Measurements from ENCODE around the gene DDR1. TPM values are rescaled to one million over a fixed set of nuclear protein-coding genes. Genes with fewer than 3 reads are reported as not detected.

DDR1 gene
- total RNA-seq, 1 experiment from 2014 or later, result 230 TPM

GRCh38 chr6:30875244-30876038, 8.9 kb upstream of the DDR1 start (continued):
- TF ChIP-seq, protein P1, sequence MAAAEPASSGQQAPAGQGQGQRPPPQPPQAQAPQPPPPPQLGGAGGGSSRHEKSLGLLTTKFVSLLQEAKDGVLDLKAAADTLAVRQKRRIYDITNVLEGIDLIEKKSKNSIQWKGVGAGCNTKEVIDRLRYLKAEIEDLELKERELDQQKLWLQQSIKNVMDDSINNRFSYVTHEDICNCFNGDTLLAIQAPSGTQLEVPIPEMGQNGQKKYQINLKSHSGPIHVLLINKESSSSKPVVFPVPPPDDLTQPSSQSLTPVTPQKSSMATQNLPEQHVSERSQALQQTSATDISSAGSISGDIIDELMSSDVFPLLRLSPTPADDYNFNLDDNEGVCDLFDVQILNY (CRISPR knock-in tag; IDR thresholded peaks at IDR 0.05), result no peak
- no peak for TF ChIP-seq NR1H2 (CRISPR knock-in tag; IDR thresholded peaks at IDR 0.05)
- TF ChIP-seq, protein P2, sequence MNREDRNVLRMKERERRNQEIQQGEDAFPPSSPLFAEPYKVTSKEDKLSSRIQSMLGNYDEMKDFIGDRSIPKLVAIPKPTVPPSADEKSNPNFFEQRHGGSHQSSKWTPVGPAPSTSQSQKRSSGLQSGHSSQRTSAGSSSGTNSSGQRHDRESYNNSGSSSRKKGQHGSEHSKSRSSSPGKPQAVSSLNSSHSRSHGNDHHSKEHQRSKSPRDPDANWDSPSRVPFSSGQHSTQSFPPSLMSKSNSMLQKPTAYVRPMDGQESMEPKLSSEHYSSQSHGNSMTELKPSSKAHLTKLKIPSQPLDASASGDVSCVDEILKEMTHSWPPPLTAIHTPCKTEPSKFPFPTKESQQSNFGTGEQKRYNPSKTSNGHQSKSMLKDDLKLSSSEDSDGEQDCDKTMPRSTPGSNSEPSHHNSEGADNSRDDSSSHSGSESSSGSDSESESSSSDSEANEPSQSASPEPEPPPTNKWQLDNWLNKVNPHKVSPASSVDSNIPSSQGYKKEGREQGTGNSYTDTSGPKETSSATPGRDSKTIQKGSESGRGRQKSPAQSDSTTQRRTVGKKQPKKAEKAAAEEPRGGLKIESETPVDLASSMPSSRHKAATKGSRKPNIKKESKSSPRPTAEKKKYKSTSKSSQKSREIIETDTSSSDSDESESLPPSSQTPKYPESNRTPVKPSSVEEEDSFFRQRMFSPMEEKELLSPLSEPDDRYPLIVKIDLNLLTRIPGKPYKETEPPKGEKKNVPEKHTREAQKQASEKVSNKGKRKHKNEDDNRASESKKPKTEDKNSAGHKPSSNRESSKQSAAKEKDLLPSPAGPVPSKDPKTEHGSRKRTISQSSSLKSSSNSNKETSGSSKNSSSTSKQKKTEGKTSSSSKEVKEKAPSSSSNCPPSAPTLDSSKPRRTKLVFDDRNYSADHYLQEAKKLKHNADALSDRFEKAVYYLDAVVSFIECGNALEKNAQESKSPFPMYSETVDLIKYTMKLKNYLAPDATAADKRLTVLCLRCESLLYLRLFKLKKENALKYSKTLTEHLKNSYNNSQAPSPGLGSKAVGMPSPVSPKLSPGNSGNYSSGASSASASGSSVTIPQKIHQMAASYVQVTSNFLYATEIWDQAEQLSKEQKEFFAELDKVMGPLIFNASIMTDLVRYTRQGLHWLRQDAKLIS (CRISPR knock-in tag; IDR thresholded peaks at IDR 0.05; ENCODE audit: borderline replicate concordance), result no peak
- no peak for TF ChIP-seq TEAD4 (CRISPR knock-in tag; IDR thresholded peaks at IDR 0.05)
- TF ChIP-seq ZNF671 (CRISPR knock-in tag; IDR thresholded peaks at IDR 0.05), result no peak

DNA sequence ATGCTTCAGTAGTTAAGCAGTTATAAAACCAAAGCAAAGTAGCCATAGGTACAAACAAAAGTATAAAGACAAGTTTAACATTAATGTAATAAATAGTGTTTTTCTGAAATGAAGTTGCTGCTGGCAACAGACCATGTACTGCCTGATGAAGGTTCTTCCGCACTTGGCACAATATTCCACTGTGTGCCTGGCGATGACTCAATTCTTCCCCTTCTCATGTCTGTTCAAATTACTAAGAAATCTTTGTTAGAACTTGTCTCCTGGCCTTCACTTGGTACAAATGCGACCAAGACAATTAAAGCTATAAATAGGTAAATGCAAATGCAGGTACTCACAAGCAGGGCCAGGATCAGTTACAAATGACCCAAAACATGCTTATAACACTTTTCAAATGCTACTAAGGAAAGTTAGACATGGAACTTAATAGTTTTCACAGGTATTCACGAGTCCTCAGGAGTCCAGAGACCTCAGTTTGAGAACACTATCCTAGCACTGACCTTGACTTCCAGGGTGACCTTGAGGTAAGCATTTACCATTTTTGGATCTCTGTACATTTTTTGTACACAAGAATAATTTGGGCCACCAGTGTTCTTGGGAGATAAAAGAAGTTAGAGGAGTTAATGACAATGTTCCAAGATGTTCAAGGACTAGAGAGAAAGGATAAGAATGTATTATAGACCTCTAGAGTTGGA, 8.1 kb upstream of the DDR1 start:
- POLR2A ChIA-PET, result no interaction called here
- no peak for TF ChIP-seq JAZF1 (CRISPR knock-in tag; IDR thresholded peaks at IDR 0.05)
- TF ChIP-seq SP1 (CRISPR knock-in tag; conservative IDR thresholded peaks at IDR 0.05), result no peak
- TF ChIP-seq GTF2I (CRISPR knock-in tag; conservative IDR thresholded peaks at IDR 0.05), result no peak
- no peak for TF ChIP-seq MXD4 (CRISPR knock-in tag; IDR thresholded peaks at IDR 0.05; ENCODE audit: borderline replicate concordance)
- peaks cover 32% of the 10 kb centered on the region for H3K9me3 Mint-ChIP-seq
- peaks cover 47% of the 10 kb centered on the region for H3K4me1 Mint-ChIP-seq
- H3K27ac Mint-ChIP-seq, result no peak overlapping the region
- H3K4me3 Mint-ChIP-seq, result no peak overlapping the region
- no peak for ATAC-seq
- DNase-seq (ENCODE audit: low spot score), result no peak
- CTCF ChIA-PET, result interaction anchor here (0.9 to 13.3 kb wide), 4 partner anchors 31 to 52 kb away, joined by 3 to 164 read pairs (median 8); no protein-coding TSS in a partner anchor
- peaks cover 28% of the 10 kb centered on the region for H3K36me3 Mint-ChIP-seq
- peaks cover 8% of the 10 kb centered on the region for H3K27me3 Mint-ChIP-seq (ENCODE audit: low read depth)

GRCh38 chr6:30877419-30878262, 6.7 kb upstream of the DDR1 start:
- Mint-ChIP-seq H3K27me3 (ENCODE audit: low read depth) (no peaks in the 10 kb centered on the region), H3K4me3 (no peak overlapping the region), H3K27ac (peak overlapping the region; percentile 89), H3K36me3 (peaks cover 14% of the 10 kb centered on the region), H3K9me3 (peaks cover 18% of the 10 kb centered on the region), H3K4me1 (peaks cover 61% of the 10 kb centered on the region)
- ATAC-seq, result peak; percentile 54
- TF ChIP-seq ZNF219 (CRISPR knock-in tag; IDR thresholded peaks at IDR 0.05; ENCODE audit: borderline replicate concordance) (no peak), CTCF (IDR thresholded peaks at IDR 0.05) (peak; percentile 75), RELA (CRISPR knock-in tag; IDR thresholded peaks at IDR 0.05; ENCODE audit: borderline replicate concordance) (no peak), ZBTB21 (CRISPR knock-in tag; IDR thresholded peaks at IDR 0.05; ENCODE audit: borderline replicate concordance) (no peak), SP1 (CRISPR knock-in tag; conservative IDR thresholded peaks at IDR 0.05) (0 out of 2 replicates have a peak, but pooled peaks have one; percentile 31), AR (CRISPR knock-in tag; IDR thresholded peaks at IDR 0.05) (no peak), GABPB1 (CRISPR knock-in tag; IDR thresholded peaks at IDR 0.05) (peak; percentile 15; the same call in 1 of the 2 replicates), ETV6 (CRISPR knock-in tag; IDR thresholded peaks at IDR 0.05) (peak; percentile 87)
- TF ChIP-seq, protein P3, sequence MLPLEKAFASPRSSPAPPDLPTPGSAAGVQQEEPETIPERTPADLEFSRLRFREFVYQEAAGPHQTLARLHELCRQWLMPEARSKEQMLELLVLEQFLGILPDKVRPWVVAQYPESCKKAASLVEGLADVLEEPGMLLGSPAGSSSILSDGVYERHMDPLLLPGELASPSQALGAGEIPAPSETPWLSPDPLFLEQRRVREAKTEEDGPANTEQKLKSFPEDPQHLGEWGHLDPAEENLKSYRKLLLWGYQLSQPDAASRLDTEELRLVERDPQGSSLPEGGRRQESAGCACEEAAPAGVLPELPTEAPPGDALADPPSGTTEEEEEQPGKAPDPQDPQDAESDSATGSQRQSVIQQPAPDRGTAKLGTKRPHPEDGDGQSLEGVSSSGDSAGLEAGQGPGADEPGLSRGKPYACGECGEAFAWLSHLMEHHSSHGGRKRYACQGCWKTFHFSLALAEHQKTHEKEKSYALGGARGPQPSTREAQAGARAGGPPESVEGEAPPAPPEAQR (CRISPR knock-in tag; IDR thresholded peaks at IDR 0.05), result no peak
- DNase-seq (ENCODE audit: low spot score), result peak; percentile 89
- ChIA-PET CTCF (interaction anchor here (0.7 to 13.3 kb wide), 13 partner anchors 9 to 210 kb away, joined by 3 to 164 read pairs (median 4); partner anchors contain the start of gene VARS2), POLR2A (no interaction called here)
